NCI-H82 (cell line): ENCODE results near the gene C12orf43.

Experiments used
- DNase-seq: peaks from one replicate; lab custom pipeline; 2025; lab: John Stamatoyannopoulos, UW

Gene C12orf43

GRCh38 chr12:120999191-121000120 is 16.8 kb downstream of the C12orf43 start:
- DNase-seq = peak; percentile 19

- no peak for DNase-seq
Observed at GRCh38 chr12:120998435-120998834, 17.9 kb downstream of the C12orf43 start.

- no peak for DNase-seq
Observed at GRCh38 chr12:120997448-120997847, 18.8 kb downstream of the C12orf43 start.

GRCh38 chr12:120996133-120996746 is 20.0 kb downstream of the C12orf43 start:
- no peak for DNase-seq

GRCh38 chr12:120994589-120995337 is 21.5 kb downstream of the C12orf43 start:
- peak; percentile 44 for DNase-seq

- DNase-seq = no peak
Observed at GRCh38 chr12:120994059-120994458, 22.2 kb downstream of the C12orf43 start.

GRCh38 chr12:120993496-120993895 is 22.8 kb downstream of the C12orf43 start:
- DNase-seq = no peak

- no peak for DNase-seq
Observed at GRCh38 chr12:120992989-120993388, 23.3 kb downstream of the C12orf43 start.

- DNase-seq = no peak
Observed at GRCh38 chr12:120991965-120992364, 24.3 kb downstream of the C12orf43 start.

GRCh38 chr12:120990487-120991055 is 25.7 kb downstream of the C12orf43 start:
- no peak for DNase-seq

GRCh38 chr12:120989687-120990086 is 26.6 kb downstream of the C12orf43 start:
- no peak for DNase-seq

GRCh38 chr12:120988658-120989057 is 27.6 kb downstream of the C12orf43 start:
- no peak for DNase-seq

- DNase-seq = no peak
Observed at GRCh38 chr12:120988234-120988633, 28.1 kb downstream of the C12orf43 start.

GRCh38 chr12:120984351-120984898 is 31.9 kb downstream of the C12orf43 start:
- DNase-seq = peak; percentile 12

- DNase-seq = no peak
Observed at GRCh38 chr12:120983759-120984158, 32.5 kb downstream of the C12orf43 start.

GRCh38 chr12:120982659-120983058 is 33.6 kb downstream of the C12orf43 start:
- no peak for DNase-seq

GRCh38 chr12:120981407-120981941 is 34.8 kb downstream of the C12orf43 start:
- no peak for DNase-seq

GRCh38 chr12:120980800-120981368 is 35.4 kb downstream of the C12orf43 start:
- no peak for DNase-seq

- DNase-seq = no peak
Observed at GRCh38 chr12:120979862-120980696, 36.2 kb downstream of the C12orf43 start.

GRCh38 chr12:120979220-120979861 is 36.9 kb downstream of the C12orf43 start:
- no peak for DNase-seq
